ENCODE results near the gene SREK1.
"Not testable (repeated sequence)": the region's sequence is repeated elsewhere in the genome, so short reads cannot be mapped to it uniquely, and the experiment has no call there.

Gene SREK1

DNA sequence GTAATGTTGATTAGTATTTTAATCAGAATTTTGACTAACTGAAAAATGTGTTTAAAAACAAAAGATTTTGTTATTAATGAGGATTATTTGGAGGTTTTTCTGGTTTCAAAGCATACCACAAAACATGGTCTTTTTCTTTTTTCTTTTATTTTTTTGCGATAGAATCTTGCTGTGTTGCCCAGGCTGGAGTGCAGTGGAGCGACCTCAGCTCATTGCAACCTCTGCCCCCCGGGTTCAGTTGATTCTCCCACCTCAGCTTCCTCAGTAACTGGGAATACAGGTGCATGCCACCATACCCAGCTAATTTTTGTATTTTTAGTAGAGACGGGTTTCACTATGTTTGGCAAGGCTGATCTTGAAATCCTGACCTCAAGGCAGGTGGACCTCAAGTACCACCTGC is 24.1 kb downstream of the SREK1 start:
- DNase-seq = no peak

DNA sequence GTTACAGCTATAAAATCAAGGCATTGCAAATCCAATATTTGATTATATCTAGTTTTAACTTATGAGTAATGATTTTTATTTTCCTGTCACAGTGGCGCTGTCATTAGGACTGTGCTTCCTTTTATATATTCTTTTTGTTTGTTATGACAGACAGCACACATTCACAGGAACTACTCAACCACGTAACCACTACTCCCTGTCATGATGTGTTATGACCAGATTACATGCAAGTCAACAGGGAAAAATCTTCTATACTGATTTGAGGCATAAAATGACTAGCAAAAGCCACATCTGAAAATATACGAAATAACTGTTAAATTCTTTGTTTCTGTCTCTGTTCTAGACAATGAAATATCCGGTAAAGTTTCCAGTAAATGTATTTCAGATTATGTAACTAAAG is 25.4 kb downstream of the SREK1 start:
- no peak for DNase-seq

DNA sequence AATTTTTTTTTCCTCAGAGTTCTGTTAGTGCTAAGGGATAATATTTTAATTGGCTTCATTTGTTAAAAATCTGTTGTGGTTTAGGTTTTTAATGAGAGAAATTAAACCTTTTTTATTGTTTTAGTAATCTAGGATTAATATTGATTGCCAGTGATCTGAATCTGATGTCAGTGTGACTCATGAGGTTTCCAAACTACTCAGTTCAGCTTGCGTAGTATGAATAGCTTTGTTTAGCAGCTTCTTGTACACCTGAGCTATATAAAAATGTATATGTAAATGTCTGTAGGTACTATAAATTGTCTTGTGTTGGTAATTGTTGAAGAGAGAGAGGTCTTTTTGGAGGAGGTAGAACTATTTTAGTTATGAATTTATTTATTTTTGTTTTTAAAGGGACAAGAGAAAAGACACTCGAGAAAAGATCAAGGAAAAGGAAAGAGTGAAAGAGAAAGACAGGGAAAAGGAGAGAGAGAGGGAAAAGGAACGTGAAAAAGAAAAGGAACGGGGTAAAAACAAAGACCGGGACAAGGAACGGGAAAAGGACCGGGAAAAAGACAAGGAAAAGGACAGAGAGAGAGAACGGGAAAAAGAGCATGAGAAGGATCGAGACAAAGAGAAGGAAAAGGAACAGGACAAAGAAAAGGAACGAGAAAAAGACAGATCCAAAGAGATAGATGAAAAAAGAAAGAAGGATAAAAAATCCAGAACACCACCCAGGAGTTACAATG is 26.3 kb downstream of the SREK1 start:
- no peak for DNase-seq

DNA sequence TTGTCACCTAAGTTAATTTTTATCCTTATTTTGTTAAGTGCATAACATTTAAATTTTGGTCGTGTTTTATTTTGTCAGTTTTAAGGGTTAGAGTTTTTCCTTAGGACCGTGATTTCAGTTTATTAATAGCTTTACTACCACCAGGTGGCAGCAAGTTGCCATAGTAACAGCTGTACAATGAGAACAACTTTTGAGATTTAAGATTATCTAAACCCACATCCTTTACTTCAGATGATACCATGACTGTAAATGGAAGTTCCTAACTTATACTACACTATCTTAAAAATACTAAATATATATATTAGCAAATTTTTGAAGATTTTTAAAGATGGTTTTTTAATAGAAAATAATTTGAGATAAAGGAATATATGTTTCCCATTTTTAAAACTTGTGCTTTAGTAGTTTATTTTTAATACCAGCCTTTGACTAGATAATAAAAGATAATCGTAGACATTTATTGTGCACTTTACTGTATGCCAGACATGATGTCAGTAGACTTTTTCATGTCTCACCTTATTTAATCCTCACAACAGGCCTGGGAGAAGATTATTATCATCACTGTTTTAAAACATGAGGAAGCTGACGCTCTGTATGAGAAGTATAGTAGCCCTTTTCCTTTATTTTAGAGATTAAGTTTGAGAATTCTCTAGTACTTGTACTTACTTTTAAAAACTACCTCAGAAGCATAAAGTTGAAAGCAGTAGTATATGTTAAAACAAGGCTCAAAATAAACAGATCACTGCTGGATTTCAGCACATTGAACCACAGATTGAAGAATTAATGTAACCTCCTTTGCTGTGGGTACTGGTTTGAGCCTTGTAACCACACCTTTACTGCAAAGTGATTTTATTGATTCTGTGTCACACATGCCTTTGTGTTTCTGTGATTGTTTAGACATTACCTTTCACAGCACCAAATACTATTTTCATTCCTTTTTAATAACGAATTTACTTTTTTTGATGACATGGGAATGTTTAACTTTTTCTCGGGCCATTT is 27.5 kb downstream of the SREK1 start:
- no peak for DNase-seq

DNA sequence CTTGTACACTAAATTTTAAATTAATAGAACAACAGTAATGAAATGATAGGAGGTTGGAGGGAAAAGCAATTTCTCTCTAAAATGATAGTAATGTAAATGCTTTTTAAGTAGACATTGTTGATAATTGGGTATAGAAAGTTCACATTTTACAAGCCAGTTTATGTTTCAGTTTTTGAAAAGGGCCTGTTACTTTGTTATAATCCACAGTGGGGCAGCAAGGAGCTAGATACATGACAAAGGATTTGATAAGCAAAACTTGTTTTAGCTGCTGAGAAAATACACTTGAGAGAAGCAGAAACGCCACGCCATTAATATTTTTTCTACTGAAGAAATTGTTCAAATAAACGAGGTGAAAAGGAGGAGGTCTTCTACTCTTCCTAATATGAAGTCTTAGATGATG is 30.2 kb downstream of the SREK1 start:
- no peak for DNase-seq

DNA sequence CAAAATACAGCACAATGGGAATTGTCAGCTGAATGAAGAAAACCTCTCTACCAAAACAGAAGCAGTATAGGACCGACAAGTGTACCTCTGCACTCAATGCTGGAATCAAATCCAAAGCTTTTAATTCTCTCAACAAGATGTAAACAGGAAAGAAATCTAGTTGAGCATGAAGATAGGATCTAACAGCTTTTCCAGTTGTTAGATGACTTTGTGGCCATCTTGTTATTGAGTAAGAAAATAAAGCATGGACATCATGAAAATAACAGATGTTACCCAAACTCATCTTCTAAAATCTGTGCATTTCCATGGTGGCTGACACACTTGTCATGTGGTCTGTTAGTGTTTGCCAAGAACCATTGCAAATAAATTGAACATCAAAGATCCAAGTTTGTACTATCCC is 34.7 kb downstream of the SREK1 start:
- no peak for DNase-seq

DNA sequence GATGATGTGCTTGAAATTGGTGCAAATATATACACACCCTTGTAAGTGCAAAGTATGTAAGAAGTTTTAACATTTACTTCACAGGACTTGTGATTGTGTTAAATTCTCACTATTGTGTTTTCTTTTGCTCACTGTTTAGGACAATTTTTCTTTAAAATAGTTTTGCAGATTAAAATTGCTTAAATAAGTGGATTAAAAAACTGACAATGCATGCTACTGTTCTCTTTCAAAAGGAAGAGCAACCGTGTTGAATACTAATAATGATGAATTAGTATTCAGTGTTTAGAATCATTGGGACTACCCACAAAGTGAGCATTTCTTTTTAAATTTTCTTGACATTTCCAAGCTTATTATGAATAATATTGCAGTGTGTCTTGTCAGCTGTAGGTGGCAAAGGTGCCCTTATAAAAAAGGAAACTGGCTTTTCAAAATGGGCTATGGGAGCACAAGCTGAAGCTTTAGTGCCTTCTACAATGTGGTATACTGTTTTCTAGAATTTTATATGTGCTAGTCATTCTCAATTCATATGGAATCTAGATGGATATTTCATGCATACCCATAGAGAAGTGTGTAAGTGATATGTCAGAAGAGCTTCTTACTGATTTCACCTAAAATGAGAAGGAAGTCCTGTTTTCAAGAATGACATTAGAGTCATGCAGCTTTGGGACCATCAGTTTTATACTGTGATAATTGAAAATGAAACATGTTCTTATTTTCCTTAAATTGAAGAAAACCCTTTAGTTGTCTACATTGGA is 35.4 kb downstream of the SREK1 start:
- DNase-seq = no peak

DNA sequence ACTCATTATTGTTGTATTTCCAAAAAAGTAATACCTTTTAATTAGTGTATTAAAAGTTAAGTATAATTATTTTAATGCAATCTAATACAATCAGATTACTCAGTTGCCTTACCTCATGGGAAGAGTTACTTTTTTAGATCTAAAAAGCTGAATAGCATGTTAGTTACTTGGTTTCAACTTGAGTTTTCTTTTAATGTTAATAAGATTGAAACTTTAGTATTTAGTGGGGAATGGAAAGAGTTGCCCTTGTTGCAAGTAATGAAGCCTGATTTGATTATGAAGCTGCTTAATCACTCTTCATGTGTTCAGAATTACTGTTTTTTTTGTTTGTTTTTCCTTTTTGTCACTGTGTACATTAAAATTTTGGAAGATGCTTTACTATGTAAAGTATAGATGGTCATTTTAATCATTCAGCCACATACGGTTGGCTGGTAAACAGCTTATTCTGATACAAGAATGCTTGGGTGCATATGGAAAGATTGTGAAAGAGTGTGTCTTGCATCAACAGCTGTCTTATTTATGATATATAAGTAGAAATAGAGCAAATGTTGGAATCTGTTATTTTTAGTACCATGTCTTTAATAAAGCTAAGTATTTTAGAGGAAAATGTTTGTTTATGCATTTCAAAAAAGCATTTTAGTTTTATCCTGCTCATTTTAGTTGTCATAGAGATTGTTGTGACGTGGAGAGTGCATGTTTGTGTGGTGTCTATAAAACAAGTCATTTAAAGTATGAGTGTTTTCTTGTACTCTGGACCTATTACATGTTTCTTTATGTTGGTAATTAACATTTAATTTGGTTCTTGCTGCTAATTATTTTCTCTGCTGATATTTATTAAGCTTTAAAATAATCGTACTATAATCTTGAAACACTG is 36.4 kb downstream of the SREK1 start:
- DNase-seq = no peak

DNA sequence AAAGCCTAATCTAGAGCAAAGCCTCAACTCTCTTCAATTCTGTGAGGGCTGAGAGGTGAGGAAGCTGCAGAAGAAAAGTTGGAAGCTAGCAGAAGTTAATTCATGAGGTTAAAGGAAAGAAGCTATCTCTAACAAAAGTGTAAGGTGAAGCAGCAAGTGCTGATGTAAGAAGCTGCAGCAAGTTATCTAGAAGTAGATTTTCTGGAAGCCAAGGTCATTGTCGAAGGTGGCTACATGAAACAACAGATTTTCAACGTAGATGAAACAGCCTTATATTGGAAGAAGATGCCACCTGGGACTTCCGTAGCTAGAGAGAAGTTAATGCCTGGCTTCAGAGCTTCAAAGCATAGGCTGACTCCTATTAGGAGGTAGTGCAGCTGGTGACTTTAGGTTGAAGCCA is 42.0 kb downstream of the SREK1 start:
- DNase-seq = no peak

DNA sequence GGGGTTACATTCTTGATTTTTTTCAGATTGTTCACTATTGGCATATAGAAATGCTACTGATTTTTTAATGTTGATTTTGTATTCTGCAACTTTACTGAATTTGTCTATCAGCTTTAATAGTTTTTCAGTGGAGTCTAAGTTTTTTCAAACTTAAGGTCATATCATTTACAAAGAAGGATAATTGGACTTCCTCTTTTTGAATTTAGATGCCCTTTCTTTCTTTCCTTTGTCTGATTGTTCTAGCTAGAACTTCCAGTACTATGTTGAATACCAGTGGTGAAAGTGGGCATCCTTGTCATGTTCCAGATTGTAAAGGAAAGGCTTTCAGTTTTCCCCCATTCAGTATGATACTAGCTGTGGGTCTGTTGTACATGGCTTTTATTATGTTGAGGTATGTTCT is 49.3 kb downstream of the SREK1 start:
- no peak for DNase-seq

DNA sequence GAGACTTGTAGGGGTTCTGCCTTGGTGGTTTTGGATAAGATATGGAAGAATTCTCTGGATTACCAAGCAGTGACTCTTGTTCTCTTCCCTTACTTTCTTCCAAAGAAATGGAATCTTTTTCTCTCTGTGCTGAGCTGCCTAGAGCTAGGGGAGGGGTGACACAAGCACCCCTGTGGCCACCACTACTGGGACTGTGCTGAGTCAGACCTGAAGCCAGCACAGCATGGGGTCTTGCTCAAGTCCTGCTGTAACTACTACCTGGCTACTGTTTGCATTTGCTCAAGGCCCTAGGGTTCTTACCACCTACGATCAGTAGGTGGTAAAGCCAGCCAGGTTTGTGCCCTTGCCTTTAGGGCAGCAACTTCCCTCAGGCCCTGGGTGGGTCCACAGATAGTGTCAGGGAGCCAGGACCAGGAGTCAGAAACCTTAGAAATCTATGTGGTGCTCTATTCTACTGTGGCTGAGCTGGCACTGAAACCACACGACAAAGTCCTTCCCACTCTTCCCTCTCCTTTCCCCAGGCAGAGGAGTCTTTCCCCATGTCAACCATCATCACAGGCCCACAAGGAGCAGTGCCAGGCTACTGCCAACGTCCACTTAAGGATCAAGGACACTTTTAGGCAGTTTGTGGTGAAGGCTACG is 53.8 kb downstream of the SREK1 start:
- DNase-seq = no peak

DNA sequence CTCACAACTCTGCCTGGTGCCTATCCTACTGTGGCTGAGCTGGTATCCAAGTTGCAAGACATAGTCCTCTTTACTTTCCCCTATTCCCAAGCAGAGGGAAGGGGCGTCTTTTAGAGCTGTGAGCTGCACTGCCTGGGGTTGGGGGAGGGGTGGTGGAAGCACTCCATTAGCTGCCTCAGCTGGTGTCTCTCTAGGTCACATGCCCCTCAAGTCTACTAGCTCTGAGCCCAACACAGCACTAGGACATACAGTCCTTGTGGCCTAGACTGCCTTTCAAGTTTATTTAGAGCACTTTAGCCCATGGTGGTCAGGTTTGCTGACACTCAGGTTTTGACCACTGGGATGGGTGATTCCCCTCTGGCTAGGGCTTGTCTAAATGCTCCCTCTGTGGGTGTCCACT is 54.7 kb downstream of the SREK1 start:
- DNase-seq = no peak

DNA sequence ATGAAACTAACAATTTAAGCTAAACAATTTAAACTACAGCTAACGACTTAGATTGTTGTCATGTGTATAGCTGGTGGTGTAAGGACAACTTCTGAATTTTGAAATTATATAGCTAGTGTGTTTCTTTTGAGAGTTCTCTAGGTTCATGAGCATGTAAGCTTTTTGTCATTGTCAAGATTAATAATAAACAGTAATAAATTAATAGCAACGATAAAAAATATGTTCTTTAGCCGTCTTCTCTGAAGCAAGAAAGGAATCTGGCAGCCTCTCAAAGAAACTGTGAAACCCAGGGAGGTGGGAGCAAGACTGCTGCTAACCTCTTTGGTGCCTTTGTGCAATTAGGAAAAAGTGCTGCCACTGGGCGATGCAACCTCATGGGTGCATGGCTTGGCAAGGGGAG is 59.4 kb downstream of the SREK1 start:
- no peak for DNase-seq

DNA sequence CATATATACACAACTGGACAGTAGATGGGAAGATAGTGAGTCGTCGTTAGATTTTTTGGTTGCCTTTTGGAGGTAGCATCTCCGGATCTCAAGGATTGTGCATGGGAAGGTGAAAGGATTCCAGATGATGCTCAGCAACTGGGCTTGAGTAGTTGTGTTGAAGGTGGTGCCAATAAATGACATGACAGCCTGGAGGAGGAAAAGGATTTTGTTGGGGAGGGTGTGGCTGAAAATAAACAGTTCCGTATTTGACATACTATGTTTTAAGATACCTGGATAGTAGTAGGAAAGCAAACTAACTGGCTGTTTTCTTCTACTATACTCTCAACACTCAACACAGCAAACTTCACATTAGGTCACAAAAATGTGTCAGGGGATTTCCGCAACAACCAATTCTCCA is 62.4 kb downstream of the SREK1 start:
- DNase-seq = no peak

DNA sequence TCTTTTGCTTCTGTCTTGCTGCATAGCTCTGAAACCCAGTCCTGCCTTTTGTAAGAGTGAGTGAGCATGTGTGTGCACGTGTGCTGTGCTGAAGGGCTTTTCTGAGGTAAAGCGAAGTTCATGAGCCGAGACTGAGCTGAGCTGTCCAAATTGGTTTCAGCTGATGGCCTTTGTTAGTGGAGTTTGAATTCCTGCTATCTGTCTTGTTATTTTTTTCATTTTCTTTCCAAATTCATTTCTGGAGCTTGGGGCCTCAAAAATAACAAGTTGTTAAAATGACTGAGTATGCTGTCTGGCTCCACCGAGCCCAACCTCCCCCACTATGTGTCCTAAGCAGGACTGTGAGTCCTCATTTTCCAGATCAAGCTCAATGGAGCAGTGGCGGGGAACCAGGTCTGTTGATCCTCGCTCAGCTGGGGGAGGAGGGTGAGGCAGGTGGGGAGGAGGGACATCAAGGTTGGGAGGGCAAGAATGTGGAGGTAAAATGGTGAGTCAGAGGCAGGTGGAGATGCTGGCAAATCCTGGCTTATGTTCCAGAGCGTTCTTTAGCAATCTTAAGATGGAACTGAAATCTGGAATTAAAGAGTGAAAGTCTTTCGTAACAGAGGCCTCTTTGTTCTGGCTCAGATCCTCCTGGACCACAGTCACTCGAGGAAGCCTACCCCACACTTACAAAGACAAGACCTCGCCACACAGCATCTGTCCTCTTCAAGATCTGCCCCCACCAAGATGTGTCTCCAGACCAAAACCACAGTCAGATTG is 63.9 kb downstream of the SREK1 start:
- no peak for DNase-seq

DNA sequence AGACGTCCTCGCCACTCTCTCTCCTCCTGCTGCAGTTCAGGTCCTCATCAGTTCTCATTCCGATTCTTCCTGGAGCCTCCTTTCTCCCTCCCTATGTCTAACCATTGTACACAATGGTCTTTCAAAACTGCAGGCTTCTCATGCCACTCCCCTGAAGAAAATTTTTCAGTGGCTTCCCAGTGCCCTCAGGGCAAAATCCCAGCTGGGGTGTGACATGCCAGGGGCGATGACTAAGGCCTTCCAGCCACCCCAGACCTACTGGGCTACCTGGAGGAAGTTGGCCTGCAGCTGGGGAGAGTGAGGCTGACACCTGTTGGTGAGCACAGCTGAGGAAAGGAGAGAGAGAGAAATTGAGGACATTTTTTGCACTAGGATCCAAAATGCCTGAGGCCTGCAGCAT is 65.2 kb downstream of the SREK1 start:
- DNase-seq = no peak

DNA sequence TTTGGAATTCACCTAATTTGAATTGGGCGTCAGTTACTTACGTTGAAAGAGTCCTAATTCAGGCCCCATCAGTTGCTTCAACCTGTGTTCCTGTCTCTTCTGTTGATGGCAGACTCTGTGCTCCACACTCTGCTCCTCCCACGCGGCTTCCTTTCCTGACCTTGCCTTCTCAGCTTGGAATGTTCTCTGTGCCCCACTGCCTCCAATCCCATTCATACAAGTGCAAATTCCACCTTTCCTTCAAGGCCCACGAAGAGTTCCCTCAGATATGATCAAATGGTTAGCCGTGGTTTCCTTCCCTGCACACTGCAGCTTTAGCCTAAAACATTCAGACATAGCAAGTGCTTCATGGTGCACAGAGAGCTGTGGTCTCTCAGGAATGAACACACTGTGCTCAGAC is 65.7 kb downstream of the SREK1 start:
- no peak for DNase-seq

DNA sequence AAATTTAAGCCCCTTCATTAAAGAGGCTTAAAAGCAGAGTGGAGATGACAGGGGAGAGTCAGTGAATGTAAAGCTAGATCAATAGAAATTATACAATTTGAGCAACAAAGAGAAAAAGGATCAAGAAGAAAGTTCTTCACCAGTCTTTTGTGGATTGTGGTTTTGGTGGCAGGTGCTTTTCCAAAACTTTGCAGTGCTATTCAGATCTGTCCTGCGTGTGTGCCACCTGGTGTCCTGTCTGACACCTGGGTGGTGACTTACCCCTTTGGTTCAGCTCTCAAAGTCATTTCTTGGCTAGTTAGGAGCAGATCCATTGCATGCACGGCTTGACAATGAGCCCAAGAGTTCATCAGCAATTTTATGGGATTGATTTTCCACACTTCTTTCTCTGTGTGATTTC is 69.4 kb downstream of the SREK1 start:
- no peak for DNase-seq

DNA sequence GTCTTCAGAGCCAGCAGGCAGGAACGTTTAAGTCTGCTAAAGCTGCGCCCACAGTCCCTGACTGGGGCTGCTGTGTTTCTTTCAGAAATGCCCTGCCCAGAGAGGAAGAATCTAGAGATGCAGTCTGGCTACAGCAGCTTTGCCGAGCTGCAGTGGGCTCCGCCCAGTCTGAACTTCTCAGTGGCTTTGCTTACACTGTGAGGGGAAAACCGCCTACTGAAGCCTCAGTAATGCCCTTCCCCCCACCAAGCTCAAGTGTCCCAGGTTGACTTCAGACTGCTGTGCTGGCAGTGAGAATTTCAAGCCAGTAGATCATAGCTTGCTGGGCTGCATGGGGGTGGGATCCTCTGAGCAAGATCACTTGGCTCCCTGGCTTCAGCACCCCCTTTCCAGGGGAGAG is 78.4 kb downstream of the SREK1 start:
- no peak for DNase-seq

DNA sequence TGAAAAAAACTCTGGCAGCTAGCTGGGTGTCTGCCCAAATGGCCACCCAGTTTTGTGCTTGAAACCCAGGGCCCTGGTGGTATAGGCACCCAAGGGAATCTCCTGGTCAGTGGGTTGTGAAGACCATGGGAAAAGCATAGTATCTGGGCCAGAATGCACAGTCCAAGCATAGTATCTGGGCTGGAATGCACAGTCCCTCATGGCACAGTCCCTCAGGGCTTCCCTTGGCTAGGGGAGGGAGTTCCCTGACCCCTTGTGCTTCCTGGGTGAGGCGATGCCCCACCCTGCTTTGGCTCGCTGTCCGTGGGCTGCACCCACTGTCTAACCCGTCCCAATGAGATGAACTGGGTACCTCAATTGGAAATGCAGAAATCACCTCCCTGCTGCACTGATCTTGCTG is 78.8 kb downstream of the SREK1 start:
- not testable (repeated sequence) for DNase-seq

DNA sequence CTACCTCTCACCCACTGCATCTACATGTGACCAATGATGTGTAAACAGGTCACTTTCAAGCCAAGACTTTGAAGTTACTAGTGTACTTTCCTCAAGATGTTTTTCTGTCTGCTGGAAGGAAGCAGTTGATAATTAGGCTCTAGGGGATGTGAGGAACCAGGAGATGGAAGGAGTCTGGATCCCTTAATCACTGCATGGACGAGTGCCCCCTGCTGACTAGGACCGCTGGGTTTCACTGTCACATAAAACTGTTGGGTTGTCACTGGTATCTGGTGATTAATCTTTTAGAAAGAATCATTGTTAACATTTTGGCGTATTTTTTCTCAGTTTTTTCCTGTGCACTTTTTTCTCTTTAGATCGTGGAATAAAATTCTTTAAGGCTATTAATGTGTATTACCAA is 79.5 kb downstream of the SREK1 start:
- DNase-seq = no peak
